Stimulated activated CD4-positive, alpha-beta T cell treated with anti-CD3 and anti-CD28 coated beads, Interleukin-4, amount 100 ng/mL, for 48 hours (primary cell): ENCODE data around the gene STK32B.
"Not testable (repeated sequence)": the region's sequence is repeated elsewhere in the genome, so short reads cannot be mapped to it uniquely, and the experiment has no call there.

Experiments used
- DNase-seq, 2 donors: peaks; one replicate each; pipeline ENCODE4 v3.0.0-alpha.2; 2020; ENCODE audit warnings: low read depth in 2 of 2

Gene STK32B

GRCh38 chr4:5260121-5260520 lies 208.8 kb downstream of the STK32B start:
- no peak for DNase-seq

- no peak for DNase-seq
These were observed 210.6 kb downstream of the STK32B start for GRCh38 chr4:5261866-5262265.

- DNase-seq = no peak
These were observed 215.7 kb downstream of the STK32B start for GRCh38 chr4:5266991-5267390.

- no peak for DNase-seq
These were observed 216.1 kb downstream of the STK32B start for GRCh38 chr4:5267408-5267807.

- DNase-seq = no peak
These were observed 225.3 kb downstream of the STK32B start for GRCh38 chr4:5276475-5277075.

- no peak for DNase-seq
These were observed 225.8 kb downstream of the STK32B start for GRCh38 chr4:5277079-5277478.

GRCh38 chr4:5278213-5278612 lies 226.9 kb downstream of the STK32B start:
- no peak for DNase-seq

- not testable (repeated sequence) for DNase-seq
These were observed 228.8 kb downstream of the STK32B start for GRCh38 chr4:5280069-5280468.

GRCh38 chr4:5280828-5281227 lies 229.5 kb downstream of the STK32B start:
- no peak for DNase-seq

- no peak for DNase-seq
These were observed 232.6 kb downstream of the STK32B start for GRCh38 chr4:5283837-5284236.

GRCh38 chr4:5284517-5284916 lies 233.2 kb downstream of the STK32B start:
- no peak for DNase-seq

- DNase-seq = no peak
These were observed 240.8 kb downstream of the STK32B start for GRCh38 chr4:5292101-5292500.

GRCh38 chr4:5298000-5298787 lies 246.9 kb downstream of the STK32B start:
- DNase-seq = not testable (repeated sequence)

GRCh38 chr4:5300283-5300682 lies 249.0 kb downstream of the STK32B start:
- no peak for DNase-seq

GRCh38 chr4:5307928-5308327 lies 256.6 kb downstream of the STK32B start:
- no peak for DNase-seq

- no peak for DNase-seq
These were observed 271.0 kb downstream of the STK32B start for GRCh38 chr4:5322321-5322720.

GRCh38 chr4:5330339-5330989 lies 279.2 kb downstream of the STK32B start:
- no peak for DNase-seq

GRCh38 chr4:5337731-5338130 lies 286.5 kb downstream of the STK32B start:
- DNase-seq = no peak

- DNase-seq = no peak
These were observed 287.3 kb downstream of the STK32B start for GRCh38 chr4:5338531-5338930.

GRCh38 chr4:5340991-5341451 lies 289.7 kb downstream of the STK32B start:
- no peak for DNase-seq

- no peak for DNase-seq
These were observed 290.2 kb downstream of the STK32B start for GRCh38 chr4:5341526-5341925.

GRCh38 chr4:5355846-5356245 lies 304.6 kb downstream of the STK32B start:
- no peak for DNase-seq

GRCh38 chr4:5357870-5358269 lies 306.6 kb downstream of the STK32B start:
- no peak for DNase-seq
